ENCODE data around the gene CNN1.

DNA sequence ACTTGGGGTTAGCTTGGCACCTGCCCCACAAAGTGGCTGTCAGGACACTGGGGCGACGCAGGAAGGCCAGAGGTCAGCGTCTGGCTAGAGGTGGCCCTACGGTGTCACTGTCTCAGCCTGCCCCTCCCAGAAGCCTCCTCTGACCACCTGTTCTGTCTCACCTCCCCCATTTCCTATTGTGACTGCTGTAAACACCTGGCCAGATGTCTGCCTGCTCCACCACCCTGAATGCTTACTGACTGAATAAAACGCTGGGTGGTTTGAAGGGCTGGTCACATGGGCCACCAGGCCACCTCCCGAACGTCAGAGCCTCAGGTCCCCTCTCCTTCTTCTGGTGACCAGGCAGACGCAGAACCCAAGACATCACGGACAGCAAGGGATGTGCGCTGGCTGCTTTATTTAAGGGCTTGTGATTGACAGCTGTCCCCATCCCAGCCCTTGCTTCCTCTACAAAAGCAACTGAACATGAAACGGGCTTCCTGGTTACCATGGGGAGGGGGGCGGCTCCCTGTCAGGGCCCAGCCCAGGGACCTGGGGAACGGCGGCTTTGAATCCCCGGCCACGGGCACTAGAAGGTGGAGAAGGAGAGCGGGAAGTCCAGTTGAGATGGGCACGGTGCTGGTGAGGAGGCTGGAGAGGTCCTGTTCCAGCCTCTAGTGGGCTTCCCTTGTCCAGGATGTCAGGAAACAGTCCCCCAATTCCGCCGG, 14.2 kb downstream of the CNN1 start:
- TF ChIP-seq, protein P1, sequence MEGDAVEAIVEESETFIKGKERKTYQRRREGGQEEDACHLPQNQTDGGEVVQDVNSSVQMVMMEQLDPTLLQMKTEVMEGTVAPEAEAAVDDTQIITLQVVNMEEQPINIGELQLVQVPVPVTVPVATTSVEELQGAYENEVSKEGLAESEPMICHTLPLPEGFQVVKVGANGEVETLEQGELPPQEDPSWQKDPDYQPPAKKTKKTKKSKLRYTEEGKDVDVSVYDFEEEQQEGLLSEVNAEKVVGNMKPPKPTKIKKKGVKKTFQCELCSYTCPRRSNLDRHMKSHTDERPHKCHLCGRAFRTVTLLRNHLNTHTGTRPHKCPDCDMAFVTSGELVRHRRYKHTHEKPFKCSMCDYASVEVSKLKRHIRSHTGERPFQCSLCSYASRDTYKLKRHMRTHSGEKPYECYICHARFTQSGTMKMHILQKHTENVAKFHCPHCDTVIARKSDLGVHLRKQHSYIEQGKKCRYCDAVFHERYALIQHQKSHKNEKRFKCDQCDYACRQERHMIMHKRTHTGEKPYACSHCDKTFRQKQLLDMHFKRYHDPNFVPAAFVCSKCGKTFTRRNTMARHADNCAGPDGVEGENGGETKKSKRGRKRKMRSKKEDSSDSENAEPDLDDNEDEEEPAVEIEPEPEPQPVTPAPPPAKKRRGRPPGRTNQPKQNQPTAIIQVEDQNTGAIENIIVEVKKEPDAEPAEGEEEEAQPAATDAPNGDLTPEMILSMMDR (conservative IDR thresholded peaks at IDR 0.05; ENCODE audit: low read depth, low read length), result no peak
- TF ChIP-seq MAZ (IDR thresholded peaks at IDR 0.05; ENCODE audit: borderline replicate concordance, low read depth, low read length), result no peak
- TF ChIP-seq CEBPB (IDR thresholded peaks at IDR 0.05; ENCODE audit: low read depth, low read length), result no peak
- TF ChIP-seq SMC3 (IDR thresholded peaks at IDR 0.05; ENCODE audit: low read depth, low read length), result no peak
- TF ChIP-seq, protein P2, sequence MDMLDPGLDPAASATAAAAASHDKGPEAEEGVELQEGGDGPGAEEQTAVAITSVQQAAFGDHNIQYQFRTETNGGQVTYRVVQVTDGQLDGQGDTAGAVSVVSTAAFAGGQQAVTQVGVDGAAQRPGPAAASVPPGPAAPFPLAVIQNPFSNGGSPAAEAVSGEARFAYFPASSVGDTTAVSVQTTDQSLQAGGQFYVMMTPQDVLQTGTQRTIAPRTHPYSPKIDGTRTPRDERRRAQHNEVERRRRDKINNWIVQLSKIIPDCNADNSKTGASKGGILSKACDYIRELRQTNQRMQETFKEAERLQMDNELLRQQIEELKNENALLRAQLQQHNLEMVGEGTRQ (IDR thresholded peaks at IDR 0.05; ENCODE audit: low read depth, low read length), result no peak
- no peak for TF ChIP-seq MXI1 (IDR thresholded peaks at IDR 0.05; ENCODE audit: borderline replicate concordance, low read depth, low read length)
- TF ChIP-seq ELK1 (IDR thresholded peaks at IDR 0.05; ENCODE audit: borderline replicate concordance, low read depth, low read length), result no peak
- TF ChIP-seq POLR2A (IDR thresholded peaks at IDR 0.05; ENCODE audit: low read depth, low read length), result no peak
- TF ChIP-seq MAFK (IDR thresholded peaks at IDR 0.05; ENCODE audit: low read depth, low read length), result no peak
- no peak for TF ChIP-seq RFX5 (IDR thresholded peaks at IDR 0.05; ENCODE audit: low read depth, low read length)

All from IMR-90 (cell line).